ENCODE data around the gene UACA. TPM values are rescaled to one million over a fixed set of nuclear protein-coding genes. Genes with fewer than 3 reads are reported as not detected.

The UACA gene
- total RNA-seq, 6 experiments from 2014 or later, result 119 to 309 (median 142) TPM

- peaks cover 46% of the 10 kb centered on the region for H3K36me3 Mint-ChIP-seq (ENCODE audit: low read depth)
- peak overlapping the region; percentile 76 for H3K4me3 Mint-ChIP-seq
- H3K4me1 Mint-ChIP-seq (ENCODE audit: low read depth), result peaks cover 74% of the 10 kb centered on the region
These were observed 5.7 kb downstream of the UACA start for GRCh38 chr15:70757627-70758026.

GRCh38 chr15:70754862-70755261, 8.5 kb downstream of the UACA start:
- peaks cover 82% of the 10 kb centered on the region for H3K4me1 Mint-ChIP-seq (ENCODE audit: low read depth)
- H3K27me3 Mint-ChIP-seq (ENCODE audit: insufficient read depth), result no peaks in the 10 kb centered on the region; the same call in 1 of the 2 replicates
- TF ChIP-seq CTCF (IDR thresholded peaks at IDR 0.05), result 0 out of 2 replicates have a peak, but pooled peaks have one; percentile 21
- no peak for DNase-seq
- H3K27ac Mint-ChIP-seq, result no peak overlapping the region
- H3K36me3 Mint-ChIP-seq (ENCODE audit: low read depth), result peaks cover 38% of the 10 kb centered on the region
- no peaks in the 10 kb centered on the region for H3K9me3 Mint-ChIP-seq
- no peak overlapping the region for H3K4me3 Mint-ChIP-seq

More at GRCh38 chr15:70757627-70758026, 5.7 kb downstream of the UACA start:
- Mint-ChIP-seq H3K27ac (peak overlapping the region; percentile 27; the same call in 1 of the 2 replicates), H3K9me3 (no peaks in the 10 kb centered on the region), H3K27me3 (ENCODE audit: insufficient read depth) (no peaks in the 10 kb centered on the region; the same call in 1 of the 2 replicates)
- no peak for TF ChIP-seq CTCF (IDR thresholded peaks at IDR 0.05)
- no peak for DNase-seq

GRCh38 chr15:70753101-70753829, 10.1 kb downstream of the UACA start:
- Mint-ChIP-seq H3K36me3 (ENCODE audit: low read depth) (peaks cover 25% of the 10 kb centered on the region), H3K4me3 (no peak overlapping the region), H3K27ac (peak overlapping the region; percentile 37), H3K27me3 (ENCODE audit: insufficient read depth) (no peaks in the 10 kb centered on the region; the same call in 1 of the 2 replicates), H3K4me1 (ENCODE audit: low read depth) (peaks cover 78% of the 10 kb centered on the region), H3K9me3 (no peaks in the 10 kb centered on the region)
- TF ChIP-seq CTCF (IDR thresholded peaks at IDR 0.05), result no peak
- DNase-seq, result no peak

GRCh38 chr15:70752193-70752635, 11.1 kb downstream of the UACA start:
- Mint-ChIP-seq H3K9me3 (no peaks in the 10 kb centered on the region), H3K4me3 (no peak overlapping the region), H3K27me3 (ENCODE audit: insufficient read depth) (no peaks in the 10 kb centered on the region; the same call in 1 of the 2 replicates), H3K4me1 (ENCODE audit: low read depth) (peaks cover 73% of the 10 kb centered on the region), H3K27ac (peak overlapping the region; percentile 37; the same call in 1 of the 2 replicates), H3K36me3 (ENCODE audit: low read depth) (peaks cover 14% of the 10 kb centered on the region; the same call in 1 of the 2 replicates)
- DNase-seq, result no peak
- TF ChIP-seq CTCF (IDR thresholded peaks at IDR 0.05), result no peak

- TF ChIP-seq CTCF (IDR thresholded peaks at IDR 0.05), result no peak
- Mint-ChIP-seq H3K36me3 (ENCODE audit: low read depth) (peaks cover 24% of the 10 kb centered on the region), H3K27ac (peak overlapping the region; percentile 53), H3K27me3 (ENCODE audit: insufficient read depth) (no peaks in the 10 kb centered on the region; the same call in 1 of the 2 replicates), H3K4me3 (no peak overlapping the region), H3K9me3 (no peaks in the 10 kb centered on the region), H3K4me1 (ENCODE audit: low read depth) (peaks cover 74% of the 10 kb centered on the region)
- no peak for DNase-seq
These were observed 13.0 kb downstream of the UACA start for GRCh38 chr15:70750203-70750869.
